HCT116 (cell line): ENCODE results near the gene SLCO2A1. TPM values are rescaled to one million over a fixed set of nuclear protein-coding genes. Genes with fewer than 3 reads are reported as not detected.

Source experiments
- ATAC-seq: fragments of 200-7000 bp; cut with Tn5 transposase; 2 replicates; pipeline ENCODE4 v1.9.1; 2020; ENCODE audit warnings: mild to moderate bottlenecking, moderate library complexity
- BruUV-seq: library from RNA; stranded (reverse); fragments of 400-500 nt; replicated peaks from 2 replicates; lab custom pipeline; 2021; lab: Mats Ljungman, UMichigan
- CTCF ChIA-PET: fragments of 300-600 bp; sonication (Branson Sonifier 250); formaldehyde crosslinking; loops from one replicate; lab custom pipeline; 2021; ENCODE audit warnings: antibody characterized with exemption; lab: Charles Lee
- POLR2A ChIA-PET: fragments of 300-600, 350-600 bp; sonication (Branson Sonifier 250); formaldehyde crosslinking; loops from one replicate; lab custom pipeline; 2021; ENCODE audit warnings: antibody characterized with exemption; lab: Charles Lee
- RAD21 ChIA-PET, 2 experiments: fragments of 300-600 bp; sonication (Branson Sonifier 250); formaldehyde crosslinking; loops; one replicate each; lab custom pipeline; 2023; ENCODE audit warnings: low total read pairs in 2 of 2; ENCODE audit not compliant: uncharacterized antibody in 2 of 2, unreplicated experiment in 2 of 2, low non-redundant PET in 1 of 2; lab: Charles Lee
- DNase-seq: peaks from one replicate; pipeline ENCODE4 v3.0.0-alpha.2; 2010; ENCODE audit warnings: low read depth, low spot score
- H2AFZ ChIP-seq: fragments of 200-600 bp; shearing (Covaris generic), sonication (generic); 2 replicates; pipeline ENCODE4 v1.6.1; 2017; ENCODE audit warnings: low read depth, mixed run types, mixed read lengths, antibody characterized with exemption, low read length; ENCODE audit not compliant: poor library complexity, severe bottlenecking
- H3K27ac ChIP-seq: 2 replicates; pipeline ENCODE4 v1.5.1; 2012; ENCODE audit warnings: low read depth, low read length
- H3K27me3 ChIP-seq: fragments of 200-600 bp; sonication (generic); 2 replicates; pipeline ENCODE4 v1.6.1; 2016; ENCODE audit warnings: mixed run types, low read length, mixed read lengths; ENCODE audit not compliant: insufficient read depth
- H3K36me3 ChIP-seq, 2 experiments: fragments of 200-500 bp in 1 of 2; fragments of 200-600 bp in 1 of 2; sonication (Bioruptor generic) in 1 of 2; sonication (generic) in 1 of 2; 2 replicates each; pipeline versions ENCODE4 v1.5.1 to v1.6.1; 2014 to 2016; ENCODE audit warnings: low read length in 2 of 2, inconsistent platforms in 1 of 2, mixed read lengths in 1 of 2, mixed run types in 1 of 2; ENCODE audit not compliant: insufficient read depth in 2 of 2, control insufficient read depth in 1 of 2
- H3K4me1 ChIP-seq, 2 experiments: fragments of 200-600 bp in 1 of 2; sonication (generic) in 1 of 2; 2 replicates each; pipeline versions ENCODE4 v1.5.1 to v1.6.1; 2012 to 2017; ENCODE audit warnings: low read length in 2 of 2, inconsistent platforms in 1 of 2, mild to moderate bottlenecking in 1 of 2, mixed read lengths in 1 of 2, mixed run types in 1 of 2, moderate library complexity in 1 of 2; ENCODE audit not compliant: insufficient read depth in 2 of 2, control insufficient read depth in 1 of 2
- H3K4me2 ChIP-seq: fragments of 200-600 bp; sonication (generic); 2 replicates; pipeline ENCODE4 v1.6.1; 2017; ENCODE audit warnings: mixed run types, low read length, mixed read lengths
- H3K4me3 ChIP-seq, 2 experiments: fragments of 200-600 bp in 1 of 2; sonication (generic) in 1 of 2; replicated peaks in 1 of 2; 2 replicates each; pipeline ENCODE4 v1.5.1; 2011 to 2016; ENCODE audit warnings: low read length in 2 of 2, control low read depth in 1 of 2, low read depth in 1 of 2, mild to moderate bottlenecking in 1 of 2, mixed read lengths in 1 of 2, mixed run types in 1 of 2
- H3K79me2 ChIP-seq: fragments of 200-600 bp; sonication (generic); 2 replicates; pipeline ENCODE4 v1.6.1; 2017; ENCODE audit warnings: mild to moderate bottlenecking, mixed run types, low read length, moderate library complexity, mixed read lengths; ENCODE audit not compliant: insufficient read depth
- H3K9ac ChIP-seq: fragments of 200-600 bp; sonication (generic); 2 replicates; pipeline ENCODE4 v1.6.1; 2016; ENCODE audit warnings: low read length, mixed read lengths
- H3K9me2 ChIP-seq: fragments of 200-600 bp; sonication (generic), shearing (Covaris generic); 2 replicates; pipeline ENCODE4 v1.6.1; 2017; ENCODE audit warnings: mixed run types, mild to moderate bottlenecking, moderate library complexity; ENCODE audit not compliant: insufficient read depth
- H3K9me3 ChIP-seq, 2 experiments: fragments of 200-500 bp in 1 of 2; fragments of 200-600 bp in 1 of 2; sonication (Bioruptor generic) in 1 of 2; sonication (generic) in 1 of 2; 2 replicates each; pipeline ENCODE4 v1.6.1; 2014 to 2017; ENCODE audit warnings: low read length in 2 of 2, mixed read lengths in 2 of 2, inconsistent platforms in 1 of 2, low read depth in 1 of 2, mild to moderate bottlenecking in 1 of 2, mixed run types in 1 of 2, moderate library complexity in 1 of 2; ENCODE audit not compliant: control insufficient read depth in 1 of 2, insufficient read depth in 1 of 2
- H4K20me1 ChIP-seq: fragments of 200-600 bp; sonication (generic), shearing (Covaris generic); 2 replicates; pipeline ENCODE4 v1.6.1; 2017; ENCODE audit warnings: mixed run types, mild to moderate bottlenecking, moderate library complexity; ENCODE audit not compliant: insufficient read depth
- CBX3 ChIP-seq: IDR thresholded peaks from 2 replicates; pipeline ENCODE4 v1.6.1; 2012; ENCODE audit warnings: low read depth
- CEBPB ChIP-seq: IDR thresholded peaks from 2 replicates; pipeline ENCODE4 v1.6.1; 2012; ENCODE audit warnings: low read depth
- EGR1 ChIP-seq: IDR thresholded peaks from 2 replicates; pipeline ENCODE4 v1.6.1; 2012; ENCODE audit warnings: low read depth
- ELF1 ChIP-seq: IDR thresholded peaks from 2 replicates; pipeline ENCODE4 v1.6.1; 2012; ENCODE audit warnings: low read depth, borderline replicate concordance
- EZH2 ChIP-seq: fragments of 200-600 bp; sonication (generic); IDR thresholded peaks from 2 replicates; pipeline ENCODE4 v1.6.1; 2017; ENCODE audit warnings: antibody characterized with exemption, mixed run types
- JUND ChIP-seq: IDR thresholded peaks from 2 replicates; pipeline ENCODE4 v1.6.1; 2012
- MAX ChIP-seq: IDR thresholded peaks from 2 replicates; pipeline ENCODE4 v1.6.1; 2012
- RAD21 ChIP-seq: IDR thresholded peaks from 2 replicates; pipeline ENCODE4 v1.6.1; 2012; ENCODE audit warnings: low read depth, mild to moderate bottlenecking
- REST ChIP-seq: IDR thresholded peaks from 2 replicates; pipeline ENCODE4 v1.6.1; 2012; ENCODE audit warnings: low read depth
- SP1 ChIP-seq: IDR thresholded peaks from 2 replicates; pipeline ENCODE4 v1.6.1; 2012; ENCODE audit warnings: low read depth
- SRF ChIP-seq: IDR thresholded peaks from 2 replicates; pipeline ENCODE4 v1.6.1; 2012; ENCODE audit warnings: low read depth
- YY1 ChIP-seq: IDR thresholded peaks from 2 replicates; pipeline ENCODE4 v1.6.1; 2011; ENCODE audit warnings: low read length, low read depth, moderate library complexity, mild to moderate bottlenecking; ENCODE audit not compliant: insufficient replicate concordance; ENCODE audit errors: extremely low read depth
- ZFX ChIP-seq: fragments of 450-650 bp; IDR thresholded peaks from 2 replicates; pipeline ENCODE4 v1.6.1; 2017
- ZNF274 ChIP-seq: fragments of 200-500 bp; sonication (Bioruptor generic); IDR thresholded peaks from 2 replicates; pipeline ENCODE4 v1.6.1; 2014; ENCODE audit warnings: mild to moderate bottlenecking, low read depth, low read length, inconsistent platforms
- intact Hi-C: fragments of 100-400 bp; cut with micrococcal nuclease; formaldehyde crosslinking; loops from 2 replicates; pipeline ENCODE4 v1.10.0; 2022
- total RNA-seq: library from RNA; stranded (reverse); gene quantifications from one replicate; pipeline ENCODE4 v1.2.1, GENCODE V29; 2021; ENCODE audit not compliant: unreplicated experiment

SLCO2A1 gene
- total RNA-seq, 1 experiment from 2014 or later = 0.52 TPM

DNA sequence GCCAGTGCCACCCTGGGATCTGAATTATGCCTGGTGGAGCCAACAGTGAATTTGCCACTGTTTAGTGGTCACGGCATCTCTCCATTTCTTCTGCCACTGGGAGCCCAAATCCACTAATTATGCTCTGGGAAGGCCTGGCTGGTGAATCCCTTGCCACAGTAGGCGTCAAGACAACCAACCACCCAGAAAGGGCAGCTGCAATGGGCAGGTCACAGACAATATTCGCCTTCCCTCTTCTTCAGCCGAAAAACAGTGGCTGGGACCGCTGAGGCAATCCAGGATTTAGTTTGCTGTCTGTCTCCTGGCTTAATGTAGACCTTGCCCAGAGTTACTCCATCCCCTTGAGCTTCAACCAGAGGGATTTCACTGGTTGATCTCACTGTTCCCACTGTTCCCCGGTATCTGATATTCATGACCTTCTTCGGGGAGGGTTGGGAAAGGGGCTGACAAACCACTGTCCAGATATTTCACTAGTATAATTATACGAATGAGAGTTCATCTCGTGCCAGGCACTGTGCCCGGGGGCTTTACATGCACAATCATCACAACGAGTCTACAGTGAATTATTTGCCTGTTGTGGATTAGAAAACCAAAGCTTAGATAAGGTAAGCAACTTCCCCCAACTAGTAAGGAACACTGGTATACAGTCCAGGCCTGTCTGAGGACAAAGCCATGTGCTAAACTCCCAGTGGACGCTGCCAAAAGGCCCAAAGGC lies 84.2 kb downstream of the SLCO2A1 start:
- ChIA-PET POLR2A (no interaction called here), CTCF (interaction anchor here (1.3 kb wide), 1 partner anchor 19 kb away, joined by 4 read pairs; no protein-coding TSS in a partner anchor), RAD21 (no interaction called here)
- Histone ChIP-seq H3K79me2 (no peaks in the 10 kb centered on the region), H3K4me3 (no peak overlapping the region), H4K20me1 (no peaks in the 10 kb centered on the region), H3K9ac (no peak overlapping the region), H2AFZ (no peak overlapping the region), H3K4me2 (peak overlapping the region; percentile 54; the same call in 1 of the 2 replicates), H3K9me3 (no peaks in the 10 kb centered on the region), H3K36me3 (no peaks in the 10 kb centered on the region), H3K27me3 (peaks cover 63% of the 10 kb centered on the region), H3K9me2 (no peaks in the 10 kb centered on the region), H3K27ac (no peak overlapping the region), H3K4me1 (peaks cover 28 to 29% of the 10 kb centered on the region in 2 experiments)
- no peak for ATAC-seq
- no TSS peak for BruUV-seq
- DNase-seq = no peak
- TF ChIP-seq SP1 (no peak), RAD21 (no peak), CEBPB (no peak), CBX3 (no peak), ZNF274 (no peak), JUND (no peak), EGR1 (no peak), SRF (no peak), YY1 (no peak), ZFX (no peak), MAX (no peak), ELF1 (no peak), REST (no peak), EZH2 (no peak)
- intact Hi-C loops = no loop called here
